K562 (cell line): ENCODE results near the gene CCNQ. TPM values are rescaled to one million over a fixed set of nuclear protein-coding genes. Genes with fewer than 3 reads are reported as not detected.

Source experiments
- ARID3A ChIP-seq: IDR thresholded peaks from 2 replicates; pipeline ENCODE4 v1.6.1; 2012; ENCODE audit warnings: low read depth, low read length, improper control_type of control experiment, borderline replicate concordance
- BRCA1 ChIP-seq, 2 experiments: fragments of 450-650 bp in 1 of 2; sonication (generic) in 1 of 2; formaldehyde crosslinking in 1 of 2; IDR thresholded peaks; 2 replicates each; pipeline versions ENCODE4 v1.5.0 to v1.6.1; 2017 to 2020; ENCODE audit warnings: mild to moderate bottlenecking in 1 of 2, missing genetic modification reagents in 1 of 2
- BRD4 ChIP-seq: fragments of 200-600 bp; sonication (generic); IDR thresholded peaks from 2 replicates; pipeline ENCODE4 v1.6.1; 2017; ENCODE audit warnings: inconsistent platforms
- CBFA2T2 ChIP-seq: fragments of 450-650 bp; conservative IDR thresholded peaks from 2 replicates; pipeline ENCODE4 v1.6.1; 2017; ENCODE audit warnings: mild to moderate bottlenecking
- CCNT2 ChIP-seq: IDR thresholded peaks from 2 replicates; pipeline ENCODE4 v1.6.1; 2011; ENCODE audit warnings: borderline replicate concordance, low read depth, mild to moderate bottlenecking, moderate library complexity, mixed read lengths, low read length; ENCODE audit not compliant: insufficient read length; ENCODE audit errors: extremely low read depth
- HDAC6 ChIP-seq: IDR thresholded peaks from 2 replicates; pipeline ENCODE4 v1.6.1; 2012; ENCODE audit warnings: low read depth, mild to moderate bottlenecking, control low read depth, inconsistent platforms, low read length, moderate library complexity
- KLF10 ChIP-seq: fragments of 250-450 bp; sonication (Bioruptor Pico); IDR thresholded peaks from 2 replicates; pipeline ENCODE4 v1.6.1; 2021; ENCODE audit warnings: matching md5 sums
- NCOR1 ChIP-seq: fragments of 450-650 bp; IDR thresholded peaks from 2 replicates; pipeline ENCODE4 v1.6.1; 2016; ENCODE audit warnings: mild to moderate bottlenecking, moderate library complexity
- NR2C2 ChIP-seq, 2 experiments: fragments of 200-800 bp in 1 of 2; sonication (Bioruptor generic) in 1 of 2; sonication (generic) in 1 of 2; formaldehyde crosslinking in 1 of 2; IDR thresholded peaks; 2 replicates each; pipeline versions ENCODE4 v1.6.1 to v1.8.0; 2016 to 2022; ENCODE audit warnings: mild to moderate bottlenecking in 1 of 2, missing compliant biosample characterization in 1 of 2, missing genetic modification characterization in 1 of 2, missing genetic modification reagents in 1 of 2
- POLR3G ChIP-seq: IDR thresholded peaks from 2 replicates; pipeline ENCODE4 v1.6.1; 2011; ENCODE audit not compliant: insufficient read length, insufficient replicate concordance; ENCODE audit errors: extremely low read depth
- SAFB2 ChIP-seq: fragments of 200-400 bp; formaldehyde crosslinking; IDR thresholded peaks from 2 replicates; pipeline ENCODE4 v1.6.1; 2018; ENCODE audit warnings: borderline replicate concordance, low read length, low read depth, moderate library complexity; ENCODE audit not compliant: severe bottlenecking
- ZBTB1 ChIP-seq: sonication (generic); formaldehyde crosslinking; IDR thresholded peaks from 2 replicates; pipeline ENCODE4 v1.8.1; 2023; ENCODE audit warnings: missing genetic modification reagents, low read depth, mild to moderate bottlenecking, borderline replicate concordance
- ZNF274 ChIP-seq: IDR thresholded peaks from 2 replicates; pipeline ENCODE4 v1.6.1; 2011; ENCODE audit warnings: low read depth, mild to moderate bottlenecking, low read length, moderate library complexity, borderline replicate concordance
- ZNF551 ChIP-seq: fragments of 250-450 bp; sonication (Bioruptor Pico); IDR thresholded peaks from 2 replicates; pipeline ENCODE4 v1.5.0; 2021; ENCODE audit warnings: mild to moderate bottlenecking, moderate library complexity
- polyA plus RNA-seq, 8 experiments: library from polyadenylated mRNA; depleted of rRNA in 4 of 8; stranded (reverse) in 5 of 8; unstranded in 3 of 8; fragments of >200 nt; fragmentation: Nextera tagmentation in 2 of 8; fragmentation: Illumina TruSeq in 1 of 8; extraction: Ambion mirVana in 2 of 8; extraction: Trizol in 1 of 8; gene quantifications; 2 replicates each; pipeline versions ENCODE4 v1.2.1 to v1.2.3, GENCODE V29; 2011 to 2014; ENCODE audit warnings: inconsistent platforms in 1 of 8, missing spikeins in 1 of 8
- total RNA-seq, 7 experiments: library from RNA; depleted of rRNA in 6 of 7; stranded (reverse); fragments of >200 nt in 6 of 7; fragmentation: Illumina TruSeq in 2 of 7; extraction: Trizol in 2 of 7; gene quantifications; 2 replicates each; pipeline versions ENCODE4 v1.2.1 to v1.2.3, GENCODE V29; 2011 to 2021; ENCODE audit warnings: low replicate concordance in 1 of 7
- TF ChIP-seq, protein P1 (sequence below), 2 experiments: fragments of 450-650 bp; conservative IDR thresholded peaks; 2 replicates each; pipeline ENCODE4 v1.6.1; 2017; ENCODE audit warnings: mild to moderate bottlenecking in 2 of 2, moderate library complexity in 2 of 2
- TF ChIP-seq, protein P2 (sequence below): fragments of 450-650 bp; IDR thresholded peaks from 2 replicates; pipeline ENCODE4 v1.6.1; 2016; ENCODE audit warnings: borderline replicate concordance

CCNQ gene
- total and polyA plus RNA-seq, 9 of the 15 experiments (the other 6 are each of a cell fraction or from before 2014, with no cell fraction given), result 0.92 to 53.8 (median 25.3) TPM

- TF ChIP-seq CCNT2 (peak; percentile 31), NR2C2 (CRISPR knock-in tag; IDR thresholded peaks at IDR 0.05) (no peak), NR2C2 (tag; IDR thresholded peaks at IDR 0.05) (no peak), KLF10 (no peak), BRD4 (no peak), ZBTB1 (CRISPR knock-in tag) (0 out of 2 replicates have a peak, but pooled peaks have one; percentile 24), ZNF551 (CRISPR knock-in tag) (no peak), HDAC6 (no peak), CBFA2T2 (no peak), POLR3G (no peak), BRCA1 (IDR thresholded peaks at IDR 0.05) (no peak), BRCA1 (CRISPR knock-in tag; IDR thresholded peaks at IDR 0.05) (no peak), ARID3A (no peak), ZNF274 (no peak), NCOR1 (no peak), SAFB2 (no peak)
- TF ChIP-seq, protein P1, sequence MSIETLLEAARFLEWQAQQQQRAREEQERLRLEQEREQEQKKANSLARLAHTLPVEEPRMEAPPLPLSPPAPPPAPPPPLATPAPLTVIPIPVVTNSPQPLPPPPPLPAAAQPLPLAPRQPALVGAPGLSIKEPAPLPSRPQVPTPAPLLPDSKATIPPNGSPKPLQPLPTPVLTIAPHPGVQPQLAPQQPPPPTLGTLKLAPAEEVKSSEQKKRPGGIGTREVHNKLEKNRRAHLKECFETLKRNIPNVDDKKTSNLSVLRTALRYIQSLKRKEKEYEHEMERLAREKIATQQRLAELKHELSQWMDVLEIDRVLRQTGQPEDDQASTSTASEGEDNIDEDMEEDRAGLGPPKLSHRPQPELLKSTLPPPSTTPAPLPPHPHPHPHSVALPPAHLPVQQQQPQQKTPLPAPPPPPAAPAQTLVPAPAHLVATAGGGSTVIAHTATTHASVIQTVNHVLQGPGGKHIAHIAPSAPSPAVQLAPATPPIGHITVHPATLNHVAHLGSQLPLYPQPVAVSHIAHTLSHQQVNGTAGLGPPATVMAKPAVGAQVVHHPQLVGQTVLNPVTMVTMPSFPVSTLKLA (conservative IDR thresholded peaks at IDR 0.05), result 0 out of 4 replicates have a peak, but pooled peaks have one; percentile 17 to 21
- TF ChIP-seq, protein P2, sequence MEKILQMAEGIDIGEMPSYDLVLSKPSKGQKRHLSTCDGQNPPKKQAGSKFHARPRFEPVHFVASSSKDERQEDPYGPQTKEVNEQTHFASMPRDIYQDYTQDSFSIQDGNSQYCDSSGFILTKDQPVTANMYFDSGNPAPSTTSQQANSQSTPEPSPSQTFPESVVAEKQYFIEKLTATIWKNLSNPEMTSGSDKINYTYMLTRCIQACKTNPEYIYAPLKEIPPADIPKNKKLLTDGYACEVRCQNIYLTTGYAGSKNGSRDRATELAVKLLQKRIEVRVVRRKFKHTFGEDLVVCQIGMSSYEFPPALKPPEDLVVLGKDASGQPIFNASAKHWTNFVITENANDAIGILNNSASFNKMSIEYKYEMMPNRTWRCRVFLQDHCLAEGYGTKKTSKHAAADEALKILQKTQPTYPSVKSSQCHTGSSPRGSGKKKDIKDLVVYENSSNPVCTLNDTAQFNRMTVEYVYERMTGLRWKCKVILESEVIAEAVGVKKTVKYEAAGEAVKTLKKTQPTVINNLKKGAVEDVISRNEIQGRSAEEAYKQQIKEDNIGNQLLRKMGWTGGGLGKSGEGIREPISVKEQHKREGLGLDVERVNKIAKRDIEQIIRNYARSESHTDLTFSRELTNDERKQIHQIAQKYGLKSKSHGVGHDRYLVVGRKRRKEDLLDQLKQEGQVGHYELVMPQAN, result no peak
Measured at GRCh38 chrX:153643431-153644351, 44.8 kb upstream of the CCNQ start (continued).
